ENCODE data around the gene MYO18A.
"Not testable (repeated sequence)": the region's sequence is repeated elsewhere in the genome, so short reads cannot be mapped to it uniquely, and the experiment has no call there.

MYO18A gene

GRCh38 chr17:29175349-29175748 lies 4.8 kb downstream of the MYO18A start:
- H3K36me3 ChIP-seq (ENCODE audit: control insufficient read depth, insufficient read depth, low read length): no peaks in the 10 kb centered on the region
- H3K79me2 ChIP-seq (ENCODE audit: control insufficient read depth, insufficient read depth, low read length): no peaks in the 10 kb centered on the region
- no peak overlapping the region for H3K4me2 ChIP-seq (ENCODE audit: low read length)
- H4K8ac ChIP-seq (ENCODE audit: low read depth, low read length): no peak overlapping the region
- no peak overlapping the region for H3K56ac ChIP-seq (ENCODE audit: low read length)
- no peak overlapping the region for H2BK15ac ChIP-seq (replicated peaks; ENCODE audit: low read depth)
- H3K4me3 ChIP-seq (ENCODE audit: low read length): no peak overlapping the region
- no peaks in the 10 kb centered on the region for H3K79me1 ChIP-seq (ENCODE audit: low read length)
- WGBS (ENCODE audit: extremely low coverage, insufficient coverage, low lambda C conversion rate): no CpG with 5 or more reads among the region's 6 CpGs
- peaks cover 14% of the 10 kb centered on the region for H3K4me1 ChIP-seq (ENCODE audit: control insufficient read depth, low read depth, low read length)
- no peak overlapping the region for H2BK5ac ChIP-seq (ENCODE audit: low read length)
- H2AK5ac ChIP-seq (ENCODE audit: low read length): no peak overlapping the region
- no peak overlapping the region for H3K18ac ChIP-seq (ENCODE audit: low read length)
- no peak overlapping the region for H2BK120ac ChIP-seq (ENCODE audit: low read depth, low read length)
- H3K4ac ChIP-seq (ENCODE audit: low read depth, low read length): no peak overlapping the region
- H3K27me3 ChIP-seq (ENCODE audit: insufficient read depth, low read length, poor library complexity): no peaks in the 10 kb centered on the region
- no peak overlapping the region for H3K27ac ChIP-seq (ENCODE audit: low read depth, low read length)
- H3K23ac ChIP-seq (ENCODE audit: low read length): no peak overlapping the region
- H3K9ac ChIP-seq (ENCODE audit: low read length): no peak overlapping the region
- H4K5ac ChIP-seq (ENCODE audit: low read length): no peak overlapping the region
- no peak for DNase-seq

GRCh38 chr17:29172589-29172988 lies 7.6 kb downstream of the MYO18A start:
- H3K79me1 ChIP-seq (ENCODE audit: low read length): peaks cover 2% of the 10 kb centered on the region
- no peak overlapping the region for H3K23ac ChIP-seq (ENCODE audit: low read length)
- H3K4ac ChIP-seq (ENCODE audit: low read depth, low read length): no peak overlapping the region
- peaks cover 4% of the 10 kb centered on the region for H3K4me1 ChIP-seq (ENCODE audit: control insufficient read depth, low read depth, low read length)
- H3K4me3 ChIP-seq (ENCODE audit: low read length): no peak overlapping the region
- no peak overlapping the region for H2AK5ac ChIP-seq (ENCODE audit: low read length)
- H3K36me3 ChIP-seq (ENCODE audit: control insufficient read depth, insufficient read depth, low read length): no peaks in the 10 kb centered on the region
- H2BK5ac ChIP-seq (ENCODE audit: low read length): no peak overlapping the region
- no peak overlapping the region for H2BK120ac ChIP-seq (ENCODE audit: low read depth, low read length)
- H4K8ac ChIP-seq (ENCODE audit: low read depth, low read length): no peak overlapping the region
- no peak overlapping the region for H4K5ac ChIP-seq (ENCODE audit: low read length)
- no peaks in the 10 kb centered on the region for H3K27me3 ChIP-seq (ENCODE audit: insufficient read depth, low read length, poor library complexity)
- DNase-seq: no peak
- WGBS (ENCODE audit: extremely low coverage, insufficient coverage, low lambda C conversion rate): no CpG with 5 or more reads among the region's 1 CpG
- no peak overlapping the region for H2BK15ac ChIP-seq (replicated peaks; ENCODE audit: low read depth)
- no peak overlapping the region for H3K4me2 ChIP-seq (ENCODE audit: low read length)
- H3K79me2 ChIP-seq (ENCODE audit: control insufficient read depth, insufficient read depth, low read length): no peaks in the 10 kb centered on the region
- no peak overlapping the region for H3K56ac ChIP-seq (ENCODE audit: low read length)
- no peak overlapping the region for H3K9ac ChIP-seq (ENCODE audit: low read length)
- no peak overlapping the region for H3K27ac ChIP-seq (ENCODE audit: low read depth, low read length)
- H3K18ac ChIP-seq (ENCODE audit: low read length): no peak overlapping the region

GRCh38 chr17:29170682-29171081 lies 9.5 kb downstream of the MYO18A start:
- H3K36me3 ChIP-seq (ENCODE audit: control insufficient read depth, insufficient read depth, low read length): no peaks in the 10 kb centered on the region
- no peak overlapping the region for H3K23ac ChIP-seq (ENCODE audit: low read length)
- no peak overlapping the region for H3K4me2 ChIP-seq (ENCODE audit: low read length)
- DNase-seq: no peak
- H3K18ac ChIP-seq (ENCODE audit: low read length): no peak overlapping the region
- peaks cover 2% of the 10 kb centered on the region for H3K79me1 ChIP-seq (ENCODE audit: low read length)
- no peaks in the 10 kb centered on the region for H3K27me3 ChIP-seq (ENCODE audit: insufficient read depth, low read length, poor library complexity)
- H3K4me3 ChIP-seq (ENCODE audit: low read length): no peak overlapping the region
- no peaks in the 10 kb centered on the region for H3K4me1 ChIP-seq (ENCODE audit: control insufficient read depth, low read depth, low read length)
- no peak overlapping the region for H3K27ac ChIP-seq (ENCODE audit: low read depth, low read length)
- no peak overlapping the region for H3K9ac ChIP-seq (ENCODE audit: low read length)
- no peak overlapping the region for H2AK5ac ChIP-seq (ENCODE audit: low read length)
- no peak overlapping the region for H4K8ac ChIP-seq (ENCODE audit: low read depth, low read length)
- no peak overlapping the region for H3K56ac ChIP-seq (ENCODE audit: low read length)
- no peak overlapping the region for H4K5ac ChIP-seq (ENCODE audit: low read length)
- H2BK15ac ChIP-seq (replicated peaks; ENCODE audit: low read depth): no peak overlapping the region
- no peak overlapping the region for H2BK5ac ChIP-seq (ENCODE audit: low read length)
- H3K79me2 ChIP-seq (ENCODE audit: control insufficient read depth, insufficient read depth, low read length): no peaks in the 10 kb centered on the region
- no peak overlapping the region for H3K4ac ChIP-seq (ENCODE audit: low read depth, low read length)
- WGBS (ENCODE audit: extremely low coverage, insufficient coverage, low lambda C conversion rate): no CpG with 5 or more reads among the region's 3 CpGs
- H2BK120ac ChIP-seq (ENCODE audit: low read depth, low read length): no peak overlapping the region

GRCh38 chr17:29169806-29170591 lies 10.2 kb downstream of the MYO18A start:
- H3K56ac ChIP-seq (ENCODE audit: low read length): no peak overlapping the region
- H2BK15ac ChIP-seq (replicated peaks; ENCODE audit: low read depth): no peak overlapping the region
- no peaks in the 10 kb centered on the region for H3K79me2 ChIP-seq (ENCODE audit: control insufficient read depth, insufficient read depth, low read length)
- no peak overlapping the region for H3K23ac ChIP-seq (ENCODE audit: low read length)
- H3K4me3 ChIP-seq (ENCODE audit: low read length): no peak overlapping the region
- H4K8ac ChIP-seq (ENCODE audit: low read depth, low read length): no peak overlapping the region
- H3K9ac ChIP-seq (ENCODE audit: low read length): no peak overlapping the region
- no peak overlapping the region for H2BK5ac ChIP-seq (ENCODE audit: low read length)
- no peak overlapping the region for H3K18ac ChIP-seq (ENCODE audit: low read length)
- H2AK5ac ChIP-seq (ENCODE audit: low read length): no peak overlapping the region
- DNase-seq: no peak
- H4K5ac ChIP-seq (ENCODE audit: low read length): no peak overlapping the region
- H3K4ac ChIP-seq (ENCODE audit: low read depth, low read length): no peak overlapping the region
- no peaks in the 10 kb centered on the region for H3K4me1 ChIP-seq (ENCODE audit: control insufficient read depth, low read depth, low read length)
- H3K27ac ChIP-seq (ENCODE audit: low read depth, low read length): no peak overlapping the region
- no peaks in the 10 kb centered on the region for H3K36me3 ChIP-seq (ENCODE audit: control insufficient read depth, insufficient read depth, low read length)
- no peaks in the 10 kb centered on the region for H3K27me3 ChIP-seq (ENCODE audit: insufficient read depth, low read length, poor library complexity)
- peaks cover 2% of the 10 kb centered on the region for H3K79me1 ChIP-seq (ENCODE audit: low read length)
- WGBS (ENCODE audit: extremely low coverage, insufficient coverage, low lambda C conversion rate): no CpG with 5 or more reads among the region's 9 CpGs
- H2BK120ac ChIP-seq (ENCODE audit: low read depth, low read length): no peak overlapping the region
- H3K4me2 ChIP-seq (ENCODE audit: low read length): no peak overlapping the region

GRCh38 chr17:29168759-29169126 lies 11.5 kb downstream of the MYO18A start:
- WGBS (ENCODE audit: extremely low coverage, insufficient coverage, low lambda C conversion rate): no CpG with 5 or more reads among the region's 8 CpGs
- H3K79me1 ChIP-seq (ENCODE audit: low read length); H3K23ac ChIP-seq (ENCODE audit: low read length); H2BK5ac ChIP-seq (ENCODE audit: low read length); H3K4me1 ChIP-seq (ENCODE audit: control insufficient read depth, low read depth, low read length); H3K9ac ChIP-seq (ENCODE audit: low read length); H4K5ac ChIP-seq (ENCODE audit: low read length); H3K4ac ChIP-seq (ENCODE audit: low read depth, low read length); H2BK15ac ChIP-seq (replicated peaks; ENCODE audit: low read depth); H2AK5ac ChIP-seq (ENCODE audit: low read length); H3K56ac ChIP-seq (ENCODE audit: low read length); H3K27me3 ChIP-seq (ENCODE audit: insufficient read depth, low read length, poor library complexity); H3K36me3 ChIP-seq (ENCODE audit: control insufficient read depth, insufficient read depth, low read length); H3K18ac ChIP-seq (ENCODE audit: low read length); H3K27ac ChIP-seq (ENCODE audit: low read depth, low read length); H2BK120ac ChIP-seq (ENCODE audit: low read depth, low read length); DNase-seq; H3K4me2 ChIP-seq (ENCODE audit: low read length); H4K8ac ChIP-seq (ENCODE audit: low read depth, low read length); H3K79me2 ChIP-seq (ENCODE audit: control insufficient read depth, insufficient read depth, low read length); H3K4me3 ChIP-seq (ENCODE audit: low read length): not testable (repeated sequence)

Data from mesendoderm (in vitro differentiated cells).